Hematopoietic multipotent progenitor cell treated with erythropoietin and hydrocortisone succinate and interleukin-3 and kit ligand, for 15 days (in vitro differentiated cells): ENCODE measurements around the gene BACH2.

ENCODE experiments used
- DNase-seq: peaks from one replicate; pipeline ENCODE4 v3.0.0-alpha.2; 2015; ENCODE audit warnings: low spot score

Gene BACH2

DNA sequence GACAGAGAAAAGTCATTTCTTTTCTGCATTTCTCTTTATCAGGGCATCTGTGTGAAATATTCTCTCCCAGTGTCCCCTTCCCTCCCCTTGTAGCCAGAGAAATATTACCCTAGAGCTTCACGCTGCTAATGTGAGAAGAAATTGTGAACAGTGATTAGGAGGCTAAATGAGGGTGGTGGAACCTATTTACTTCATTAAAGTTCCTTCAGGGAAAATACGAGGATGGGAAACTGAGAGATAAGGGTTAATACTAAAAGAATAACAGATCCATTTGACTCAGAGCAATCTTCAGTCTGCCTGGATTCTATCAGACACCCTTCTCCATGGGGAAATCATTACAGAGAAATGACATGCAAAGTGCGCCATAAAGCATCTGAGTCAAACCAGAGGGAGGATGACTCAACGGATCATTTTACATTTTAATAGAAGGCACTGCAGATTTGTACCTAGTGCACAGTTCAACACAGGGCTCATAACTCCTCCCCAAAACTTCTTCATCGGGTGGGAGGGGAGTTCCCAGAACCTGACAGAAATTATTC, 271.1 kb downstream of the BACH2 start:
- no peak for DNase-seq

DNA sequence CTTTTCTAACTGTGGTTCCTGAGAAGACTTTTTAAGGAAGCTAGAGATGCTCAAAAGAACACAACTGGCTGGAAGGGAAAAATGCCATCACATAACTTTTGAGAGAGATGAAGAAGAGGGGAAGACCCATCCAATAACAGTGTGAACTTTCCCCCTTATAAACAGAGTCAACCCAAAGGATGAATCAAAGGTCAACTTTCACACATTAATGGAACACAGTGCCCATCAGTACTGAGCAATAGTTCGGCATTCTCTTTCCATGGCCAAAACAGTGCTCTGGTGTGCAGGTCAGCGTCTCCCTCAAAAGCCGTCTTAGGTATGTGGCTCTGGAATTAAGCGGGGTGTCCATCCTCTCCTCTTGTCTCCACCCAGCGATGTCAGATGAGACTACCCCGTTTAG, 272.0 kb downstream of the BACH2 start:
- no peak for DNase-seq

DNA sequence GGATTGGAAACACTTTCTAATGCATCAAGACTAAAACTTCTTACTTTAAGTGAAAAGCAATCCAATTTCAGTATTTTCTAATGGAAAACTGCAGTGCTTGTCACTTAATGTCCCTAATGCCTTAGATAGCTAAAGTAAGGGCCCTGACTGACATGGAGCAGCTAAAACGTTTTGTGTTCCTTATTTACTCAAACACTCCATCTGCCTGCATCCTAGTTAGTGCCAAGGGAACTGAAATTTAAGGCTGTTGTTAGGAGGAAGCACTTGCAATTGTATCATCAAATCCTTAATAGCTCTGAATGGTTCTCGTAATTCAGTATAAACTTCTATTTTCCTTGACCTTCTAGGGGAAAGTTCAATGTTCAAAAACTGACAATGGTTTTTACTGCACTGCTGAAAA, 274.9 kb downstream of the BACH2 start:
- no peak for DNase-seq

DNA sequence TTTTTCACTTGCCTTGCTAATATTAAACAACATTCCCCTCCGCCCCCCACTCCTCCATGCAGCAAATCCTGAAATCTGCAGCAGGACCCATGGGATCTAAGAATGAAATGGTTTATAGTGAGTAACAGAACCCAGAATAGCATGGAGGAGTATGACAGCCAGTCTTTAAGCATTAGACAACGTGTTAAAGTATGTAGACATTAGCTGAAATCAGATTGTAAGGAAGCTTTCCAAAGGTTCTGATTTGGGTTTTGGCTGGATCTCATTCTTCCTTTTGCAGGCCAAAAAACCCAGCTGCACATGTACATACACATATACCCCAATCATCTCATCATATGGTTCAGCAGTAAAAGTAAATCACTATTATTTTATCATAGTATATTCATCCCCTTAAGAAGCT, 275.9 kb downstream of the BACH2 start:
- no peak for DNase-seq

DNA sequence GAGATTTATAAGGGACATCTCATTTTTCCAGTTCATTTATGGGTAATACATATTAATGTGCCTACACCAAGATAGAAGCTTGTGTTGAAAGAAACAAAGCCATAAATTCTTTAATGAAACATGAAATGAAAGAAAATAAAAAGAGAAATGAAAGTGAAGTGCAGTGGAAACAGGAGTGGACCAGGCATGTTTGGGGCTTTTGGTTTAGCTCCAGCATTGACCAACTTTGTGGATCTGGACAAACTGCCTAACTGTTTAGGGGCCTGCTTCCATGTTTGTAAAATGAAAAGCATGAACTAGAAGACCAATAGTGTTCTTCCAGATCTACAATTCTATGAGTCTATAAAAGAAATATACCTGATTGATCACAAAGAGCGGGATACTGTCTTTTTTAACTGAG, 277.4 kb downstream of the BACH2 start:
- DNase-seq = no peak

DNA sequence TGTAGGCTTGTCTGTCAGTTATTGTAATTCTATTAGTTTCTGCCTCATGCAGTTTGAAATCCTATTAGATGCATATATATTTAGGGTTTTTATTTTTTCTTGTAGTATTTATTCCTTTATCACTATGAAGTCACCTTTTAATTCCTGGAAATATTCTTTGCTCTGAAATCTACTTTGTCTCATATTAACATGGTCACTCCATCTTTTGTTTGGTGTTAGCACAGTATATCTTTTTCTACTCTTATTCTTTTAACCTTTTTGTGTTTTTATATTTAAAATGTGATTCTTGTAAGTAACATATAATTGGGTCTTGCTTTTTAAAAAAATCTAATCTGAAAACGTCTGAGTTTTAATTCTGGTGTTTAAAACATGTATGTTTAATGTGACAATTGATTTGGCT, 280.8 kb downstream of the BACH2 start:
- no peak for DNase-seq

DNA sequence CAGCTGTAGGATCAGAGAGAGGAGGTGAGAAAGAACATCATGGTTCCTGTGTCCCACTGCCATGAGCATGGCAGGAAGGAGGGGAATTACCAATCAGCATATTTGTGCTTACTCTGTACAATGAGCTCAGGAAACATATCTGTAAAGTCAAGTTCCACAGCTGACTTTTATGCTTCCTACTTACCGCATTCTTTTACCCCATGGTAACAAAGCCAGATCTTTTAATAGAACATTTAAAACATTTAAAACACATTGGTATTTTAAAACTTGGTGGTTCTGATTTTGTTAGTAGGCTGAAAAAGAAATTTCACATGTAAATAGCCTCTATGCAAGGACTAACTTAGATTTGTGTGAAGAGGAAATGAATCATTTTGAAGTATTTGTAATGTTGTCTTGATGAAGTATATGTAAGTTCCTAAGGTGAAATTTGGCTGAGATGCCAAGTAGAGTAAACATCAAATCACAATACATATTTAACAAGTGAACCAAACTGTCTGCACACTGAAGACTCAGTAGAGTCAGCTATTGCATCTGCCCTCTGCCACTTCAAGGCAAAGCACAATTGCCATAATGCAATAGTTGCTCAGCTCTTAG, 287.6 kb downstream of the BACH2 start:
- no peak for DNase-seq

DNA sequence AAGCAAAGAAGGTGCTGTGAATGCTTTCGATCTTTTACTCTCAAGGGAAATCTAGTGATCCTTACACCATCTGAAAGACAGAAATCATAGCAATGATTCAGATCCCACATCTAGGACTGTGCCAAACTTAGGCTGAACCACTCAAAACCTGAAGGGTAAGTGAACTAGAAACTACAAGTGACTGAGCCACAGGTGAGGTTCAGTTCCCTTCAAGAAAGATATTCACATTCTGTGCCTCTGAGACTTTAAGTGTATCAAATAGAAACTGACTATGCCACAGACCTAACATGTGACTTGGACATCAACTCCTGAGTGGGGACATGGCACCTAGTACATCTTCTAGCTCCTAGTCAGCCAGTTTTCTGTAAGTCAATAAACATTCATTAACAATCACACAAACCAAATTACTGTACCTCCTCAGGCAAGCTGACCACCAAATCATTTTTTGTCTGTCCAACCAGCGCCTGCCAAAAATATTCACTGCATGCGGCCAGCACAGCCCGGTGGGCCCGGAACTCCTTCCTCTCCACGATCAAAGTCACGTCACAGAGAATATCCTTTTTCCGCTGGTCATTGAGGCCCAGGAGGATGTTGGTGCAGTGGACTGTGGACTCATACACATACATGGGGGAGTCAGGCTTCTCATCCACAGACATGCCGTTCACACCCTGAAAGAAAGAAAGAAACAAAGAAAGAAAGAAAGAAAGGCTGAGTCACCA, 288.3 kb downstream of the BACH2 start:
- DNase-seq = no peak

DNA sequence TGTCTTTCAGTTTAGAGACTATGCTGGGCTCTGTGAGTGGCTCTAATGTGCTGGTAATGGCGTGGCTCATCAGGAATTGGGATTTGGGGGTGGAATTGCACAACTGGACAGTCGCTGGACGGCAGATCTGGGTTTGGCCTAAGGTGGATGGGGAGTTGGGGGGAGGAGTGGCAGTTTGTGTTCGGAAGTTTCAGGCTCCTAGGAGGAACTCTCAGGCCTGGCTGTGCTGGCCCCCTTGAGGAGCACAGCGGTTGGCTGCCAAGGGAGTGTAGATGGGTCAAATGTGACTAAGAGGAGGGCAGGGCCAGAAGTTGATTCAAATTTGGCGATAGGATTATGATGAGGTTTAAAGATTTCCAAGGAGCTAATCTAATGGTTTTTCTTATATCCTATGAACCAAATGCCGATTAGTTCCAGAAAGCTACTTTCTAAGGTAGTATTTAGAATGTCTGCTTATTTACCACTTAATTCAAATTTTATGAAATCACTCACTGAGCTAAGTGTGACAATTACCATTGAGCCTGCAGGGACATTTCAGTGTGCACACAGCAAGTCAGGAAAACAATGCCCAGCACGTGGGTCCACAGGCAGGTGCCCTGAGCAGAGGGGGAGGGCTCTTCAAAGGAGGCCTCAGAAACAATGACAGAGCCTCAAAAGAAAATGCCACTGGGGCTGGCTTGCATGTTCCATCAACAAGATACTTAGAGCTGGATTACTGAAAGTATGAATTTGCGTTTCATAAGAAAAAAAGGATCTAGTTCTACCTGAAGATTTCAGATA, 291.4 kb downstream of the BACH2 start:
- DNase-seq = no peak

DNA sequence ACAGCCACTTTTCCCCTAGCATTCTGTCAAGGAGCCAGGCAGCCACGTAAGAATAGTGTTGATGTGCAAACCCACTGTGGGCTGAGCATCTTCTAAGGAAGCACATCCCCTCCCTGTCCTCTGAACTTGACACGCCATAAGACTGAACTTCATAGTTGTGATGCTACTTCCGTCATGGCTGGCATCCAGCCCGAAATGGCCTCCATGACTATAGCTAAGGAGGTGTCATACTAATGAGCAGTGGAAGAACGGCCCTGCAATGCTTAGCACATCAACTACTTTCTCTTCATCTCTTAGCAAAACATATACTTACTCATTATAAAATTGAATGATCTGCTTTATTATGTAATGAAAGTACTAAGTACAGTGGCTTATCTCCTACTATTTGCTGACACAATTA, 292.1 kb downstream of the BACH2 start:
- DNase-seq = no peak

DNA sequence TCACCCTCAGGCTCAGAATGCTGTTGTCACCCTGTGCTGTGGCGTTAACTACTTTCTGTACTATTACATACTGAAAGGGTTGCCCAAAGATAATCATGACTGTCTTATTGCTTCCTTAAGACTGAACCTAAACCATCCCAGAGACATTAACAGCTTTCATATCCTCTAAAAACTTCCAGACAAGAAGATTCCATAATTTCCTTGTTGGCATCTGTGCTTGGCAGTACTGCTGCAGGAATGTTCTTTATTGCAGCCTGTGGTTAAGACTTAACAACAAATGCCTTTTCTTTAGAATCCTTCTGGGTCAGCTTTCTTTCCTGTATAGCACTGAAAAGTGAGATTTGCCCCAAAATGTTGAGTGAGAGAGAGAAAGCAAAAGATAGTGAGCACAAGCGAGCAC, 292.7 kb downstream of the BACH2 start:
- DNase-seq = no peak

DNA sequence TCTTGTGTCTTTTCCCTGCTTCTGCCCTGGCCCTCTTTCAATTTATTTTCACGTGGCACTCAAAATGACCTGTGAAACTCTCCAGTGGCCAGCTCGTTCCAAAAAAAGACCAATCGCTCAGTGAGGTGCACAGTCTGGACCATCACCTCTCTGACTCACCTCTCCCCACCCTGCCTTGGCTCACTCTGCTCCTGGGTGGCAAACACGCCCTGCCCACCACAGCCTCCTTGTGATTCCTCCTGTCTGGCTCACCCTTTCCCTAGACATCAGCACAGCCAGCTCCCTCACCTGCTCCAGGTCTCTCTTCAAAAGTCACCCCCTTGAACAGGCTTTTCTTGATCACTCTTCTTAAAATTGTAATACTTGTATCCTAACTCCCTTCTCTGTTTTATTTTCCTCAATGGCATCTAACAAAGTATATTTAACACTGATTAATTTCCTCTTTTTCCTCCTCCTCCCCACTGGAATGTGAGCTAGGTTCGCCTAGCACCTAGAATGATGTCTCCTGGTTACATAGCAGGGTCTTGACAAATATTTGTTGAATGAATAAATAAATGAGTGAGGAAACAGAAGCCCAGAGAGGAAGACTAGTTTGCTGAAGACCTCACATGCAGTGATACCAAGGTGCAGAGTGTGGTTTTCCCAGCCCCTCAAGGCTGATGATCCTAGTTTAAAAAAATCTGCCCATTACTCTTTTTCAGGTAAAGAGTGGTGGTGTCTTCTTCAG, 293.4 kb downstream of the BACH2 start:
- DNase-seq = no peak

DNA sequence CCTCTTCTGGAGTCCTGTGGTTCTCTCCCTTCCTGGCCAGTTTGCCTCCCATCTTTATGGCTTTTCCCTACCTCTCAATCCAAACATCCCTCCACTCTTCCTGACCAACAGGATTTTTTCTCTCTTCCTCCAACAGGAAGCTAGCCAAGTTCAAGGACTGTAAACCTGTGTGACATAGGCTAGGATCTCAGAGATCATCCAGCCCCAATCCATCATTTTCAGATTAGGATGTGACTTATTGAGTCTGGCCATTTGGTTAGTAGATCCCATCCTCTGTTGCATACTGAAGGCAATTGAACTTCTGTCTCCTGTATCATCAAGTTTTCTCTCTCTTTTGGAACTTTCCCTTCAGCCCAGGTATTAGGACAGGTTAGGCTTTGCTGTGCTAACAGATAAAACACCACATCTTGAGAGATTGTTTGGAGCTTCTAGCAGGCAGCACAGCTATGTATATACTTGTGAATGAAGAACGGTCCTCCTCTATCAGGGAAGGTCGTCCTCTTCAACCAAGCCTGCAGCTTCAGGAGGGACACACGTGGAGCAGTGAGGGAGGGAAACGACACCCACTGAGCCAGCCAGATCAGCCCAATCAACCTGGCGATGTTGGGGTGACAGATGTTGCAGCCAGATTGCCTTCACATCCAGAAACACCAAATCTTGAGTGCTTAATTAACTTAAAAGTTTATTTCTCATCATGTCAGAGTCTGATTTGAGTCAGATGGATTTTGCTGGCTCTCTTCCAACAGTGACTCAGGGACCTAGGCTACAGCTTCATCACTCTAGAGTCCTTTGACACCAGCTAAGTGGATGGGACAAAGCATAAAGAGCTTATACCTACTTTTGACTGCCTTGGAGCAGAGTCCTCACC, 295.5 kb downstream of the BACH2 start:
- no peak for DNase-seq

DNA sequence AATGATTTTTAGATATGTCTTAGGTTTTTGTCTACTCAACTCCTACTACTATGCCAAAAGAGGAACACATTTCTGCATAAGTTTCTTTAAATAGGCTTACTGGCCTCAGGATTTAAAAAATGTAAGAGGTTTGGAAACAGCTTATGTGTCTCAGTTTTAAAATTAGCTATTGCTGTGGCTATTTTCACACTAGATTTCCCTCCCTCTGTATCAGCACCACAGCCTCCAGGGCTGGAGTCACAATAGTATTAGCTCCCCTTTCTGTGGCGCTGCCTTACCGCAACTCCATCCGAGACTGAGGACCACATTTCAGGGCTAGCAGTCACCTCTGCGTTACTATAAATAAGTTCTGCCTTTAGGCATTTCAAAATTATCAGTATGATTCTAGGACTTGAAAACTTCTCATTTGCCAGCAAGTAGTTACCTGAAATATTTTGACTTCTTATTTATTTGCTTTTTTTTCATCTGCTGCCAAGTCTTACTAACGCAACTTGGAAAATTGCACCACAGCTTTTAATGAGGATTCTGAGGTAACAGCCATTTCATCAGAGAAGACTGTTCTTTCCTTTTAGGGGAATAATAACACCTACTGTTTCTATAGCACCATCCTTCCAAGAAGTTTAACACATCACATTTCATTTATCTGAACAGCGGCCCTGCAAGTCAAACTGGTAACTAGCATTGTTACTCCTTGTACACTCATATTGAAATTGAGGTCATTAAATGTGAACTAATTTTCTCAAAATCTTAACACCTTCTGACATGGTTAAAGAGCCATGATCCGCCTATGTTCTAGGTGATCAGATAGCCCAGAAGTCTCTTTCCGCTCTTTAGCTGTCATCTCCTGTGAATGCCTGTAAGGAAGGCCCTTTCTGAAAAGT, 296.5 kb downstream of the BACH2 start:
- no peak for DNase-seq

DNA sequence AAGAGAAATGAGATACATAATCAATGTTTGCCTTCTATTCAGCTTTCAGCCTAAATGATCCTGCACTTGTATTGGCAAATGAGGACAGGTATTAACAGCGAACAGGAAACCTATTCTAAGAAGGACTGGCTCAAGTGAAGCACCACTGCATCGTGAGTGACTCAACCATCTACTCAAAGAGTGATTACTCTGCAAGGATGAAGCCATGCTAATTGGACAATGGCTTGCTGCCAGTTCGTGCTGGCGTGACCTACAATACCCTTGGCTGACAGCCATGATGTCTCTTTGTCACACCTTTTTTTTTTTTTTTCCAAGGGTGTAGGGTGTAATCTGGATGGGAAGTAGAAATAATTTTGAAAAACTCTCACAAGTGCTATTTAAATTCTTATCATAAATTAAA, 297.5 kb downstream of the BACH2 start:
- no peak for DNase-seq

DNA sequence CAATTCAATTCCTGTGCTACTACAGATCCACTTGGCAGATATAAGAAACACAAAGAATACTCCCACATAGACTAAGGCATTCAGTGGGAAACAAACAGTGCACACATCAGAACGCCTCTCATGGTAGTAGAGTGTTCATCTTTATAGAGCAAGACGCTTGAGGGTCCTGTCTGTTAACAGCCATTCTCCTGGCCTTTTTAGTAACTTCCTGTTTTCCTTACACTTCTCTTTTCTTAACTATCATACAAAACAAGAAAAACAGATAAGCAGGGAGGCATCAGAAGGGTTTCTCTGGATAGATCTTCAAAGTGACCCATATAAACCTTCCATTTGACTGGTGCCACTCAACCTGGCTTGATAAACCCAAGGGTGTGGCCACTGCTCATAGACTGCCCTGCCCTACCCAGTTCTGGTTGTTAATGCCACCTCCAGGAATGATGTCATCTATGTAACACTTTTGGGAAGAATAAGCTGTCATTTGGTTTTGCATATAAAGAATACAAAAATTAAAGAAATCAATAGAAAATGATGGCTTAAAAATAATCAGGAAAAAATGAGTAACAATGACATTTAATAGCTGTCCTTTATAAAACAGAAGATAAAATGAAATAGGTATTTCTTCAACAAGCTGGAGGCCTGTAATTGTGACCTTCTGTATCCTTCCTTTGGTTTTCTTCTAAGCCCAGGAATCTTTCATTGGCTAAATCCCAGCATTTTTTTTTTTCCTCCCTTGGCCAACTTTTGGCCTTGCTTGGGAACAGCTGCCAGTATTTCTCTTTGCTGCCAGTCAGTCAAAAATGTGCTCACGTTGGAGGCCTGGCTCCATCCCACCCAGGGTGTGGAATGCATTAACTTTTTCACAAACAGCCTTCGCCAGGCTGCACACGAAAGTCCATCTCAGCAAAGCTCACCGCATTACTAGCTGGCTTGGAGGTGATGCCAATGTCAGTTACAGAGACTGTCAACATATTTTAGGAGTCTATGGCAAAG, 298.9 kb downstream of the BACH2 start:
- DNase-seq = no peak

DNA sequence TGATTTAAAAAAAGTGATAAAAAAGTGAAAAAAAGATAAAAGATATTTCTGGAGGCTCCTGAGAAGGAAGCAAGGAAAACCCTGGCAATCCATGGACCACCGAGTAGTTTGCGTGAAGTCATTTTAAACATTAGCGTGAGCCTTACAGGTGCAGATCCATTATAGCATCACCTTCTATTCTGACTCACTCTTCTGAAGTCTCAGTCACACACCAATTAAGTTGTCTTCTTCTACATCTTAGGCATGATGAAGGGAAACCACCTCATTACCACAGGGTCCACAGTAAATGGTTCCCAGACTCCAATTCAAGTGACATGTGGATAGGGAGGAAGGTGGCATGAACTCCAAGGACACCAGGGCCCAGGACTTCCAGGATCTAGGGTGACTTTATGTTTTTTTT, 303.2 kb downstream of the BACH2 start:
- no peak for DNase-seq

DNA sequence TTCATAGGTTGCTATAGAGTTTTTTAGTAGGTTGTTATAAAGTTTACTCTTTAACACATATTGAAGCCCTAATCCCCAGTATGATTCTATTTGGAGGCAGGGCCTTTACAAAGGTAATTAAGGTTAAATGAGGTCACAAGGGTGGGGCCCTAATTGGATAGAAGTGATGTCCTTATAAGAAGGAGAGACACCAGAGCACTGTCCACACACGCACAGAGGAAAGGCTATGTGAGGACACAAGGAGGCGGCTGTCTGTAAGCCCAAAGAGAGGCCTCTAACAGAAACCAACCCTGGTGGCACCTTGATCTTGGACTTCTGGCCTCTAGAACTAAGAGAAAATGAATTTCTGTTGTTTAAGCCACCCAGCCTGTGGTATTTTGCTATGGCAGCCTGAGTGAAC, 303.8 kb downstream of the BACH2 start:
- DNase-seq = no peak

DNA sequence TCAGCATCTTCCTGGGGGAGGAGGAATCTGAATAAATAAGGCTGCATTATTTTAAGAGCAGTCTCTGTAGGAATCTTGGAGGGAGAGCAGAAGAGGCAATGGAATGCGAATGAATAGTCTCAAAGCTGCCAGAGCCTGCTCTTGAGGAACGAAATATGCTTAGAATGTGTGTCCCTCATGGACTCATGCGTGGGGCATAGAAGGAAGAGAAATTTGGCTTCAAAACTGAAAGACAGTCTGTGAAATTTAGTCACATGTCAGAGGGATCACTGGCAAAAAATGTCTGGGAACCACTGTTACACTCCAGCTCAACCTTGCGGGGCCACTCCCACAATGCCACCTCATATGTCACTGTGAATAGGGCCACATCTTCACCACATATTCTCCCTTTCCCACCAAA, 306.9 kb downstream of the BACH2 start:
- DNase-seq = no peak
